ENCODE results near the gene NRN1.
"Not testable (repeated sequence)": the region's sequence is repeated elsewhere in the genome, so short reads cannot be mapped to it uniquely, and the experiment has no call there.

NRN1 gene

GRCh38 chr6:5989141-5989723 is 17.5 kb downstream of the NRN1 start:
- no peak for DNase-seq (ENCODE audit: low read depth)
- H3K4me3 ChIP-seq (ENCODE audit: low read depth, low read length) = no peak overlapping the region

DNA sequence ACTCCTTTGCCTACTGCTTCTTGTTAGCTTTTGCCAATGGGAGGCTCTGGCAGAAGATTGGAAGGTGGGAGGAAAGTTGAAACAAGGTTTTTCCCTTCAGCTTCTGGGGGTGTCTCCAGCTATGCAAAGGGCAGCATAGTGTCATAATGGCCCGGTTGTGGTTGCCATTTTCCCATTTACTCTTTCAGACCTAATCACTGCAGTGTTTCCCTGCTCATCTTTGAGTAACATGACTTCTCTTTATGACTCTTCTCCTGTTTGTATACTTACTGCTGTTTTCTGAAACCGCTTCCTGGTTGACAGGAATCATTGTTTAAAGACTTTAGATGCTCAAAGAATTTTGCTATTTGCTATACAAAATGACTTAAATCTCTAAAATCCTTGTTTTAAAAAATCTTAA is 19.9 kb downstream of the NRN1 start:
- no peak overlapping the region for H3K4me3 ChIP-seq (ENCODE audit: low read depth, low read length)
- DNase-seq (ENCODE audit: low read depth) = no peak

DNA sequence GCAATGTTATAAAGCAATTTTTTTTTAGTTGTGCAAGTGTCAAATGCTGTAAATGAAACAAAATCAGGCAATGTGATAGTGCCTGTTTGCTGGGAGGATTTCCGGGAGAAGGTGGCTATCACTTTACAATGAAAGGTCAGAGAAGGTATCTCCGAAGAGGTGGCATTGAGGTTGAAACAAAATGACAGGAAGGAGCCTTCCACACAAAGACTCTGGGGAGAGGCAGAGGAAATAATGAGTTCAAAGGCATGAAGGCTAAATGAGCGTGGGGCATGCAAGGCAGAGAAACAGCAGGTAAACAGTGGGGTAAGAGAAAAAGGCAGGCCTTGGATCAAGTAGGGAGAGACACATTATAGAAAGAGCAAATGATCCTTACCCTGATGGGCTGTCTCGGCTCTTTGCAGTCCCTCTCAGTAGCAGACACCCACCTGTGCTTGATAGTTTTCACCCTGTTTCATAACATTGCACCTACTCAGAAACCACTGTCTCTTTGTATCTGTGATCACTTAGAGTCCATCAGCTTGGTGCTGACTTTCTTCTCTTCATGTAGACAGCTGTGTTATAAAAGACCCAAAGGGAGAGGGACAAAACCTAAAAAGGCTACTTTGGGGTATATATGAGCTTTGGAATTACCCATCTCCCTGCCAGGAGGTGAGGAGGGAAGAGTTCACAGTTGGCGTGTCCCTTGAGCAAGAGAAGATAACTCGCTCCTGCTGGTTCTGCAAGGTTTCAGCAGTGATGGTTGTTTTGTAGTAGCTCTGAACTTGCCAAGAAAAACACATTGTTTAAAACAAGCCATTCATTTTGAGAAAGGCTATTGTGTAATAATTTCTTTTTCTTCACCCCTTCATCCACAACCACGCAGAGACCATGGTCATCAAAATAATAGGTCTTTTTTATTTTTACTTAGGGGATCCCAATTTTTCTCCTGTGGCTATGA is 22.3 kb downstream of the NRN1 start:
- no peak overlapping the region for H3K4me3 ChIP-seq (ENCODE audit: low read depth, low read length)
- no peak for DNase-seq (ENCODE audit: low read depth)

- no peak overlapping the region for H3K4me3 ChIP-seq (ENCODE audit: low read depth, low read length)
- peak; percentile 79 for DNase-seq (ENCODE audit: low read depth)
Observed at GRCh38 chr6:5981126-5982026, 25.3 kb downstream of the NRN1 start.

DNA sequence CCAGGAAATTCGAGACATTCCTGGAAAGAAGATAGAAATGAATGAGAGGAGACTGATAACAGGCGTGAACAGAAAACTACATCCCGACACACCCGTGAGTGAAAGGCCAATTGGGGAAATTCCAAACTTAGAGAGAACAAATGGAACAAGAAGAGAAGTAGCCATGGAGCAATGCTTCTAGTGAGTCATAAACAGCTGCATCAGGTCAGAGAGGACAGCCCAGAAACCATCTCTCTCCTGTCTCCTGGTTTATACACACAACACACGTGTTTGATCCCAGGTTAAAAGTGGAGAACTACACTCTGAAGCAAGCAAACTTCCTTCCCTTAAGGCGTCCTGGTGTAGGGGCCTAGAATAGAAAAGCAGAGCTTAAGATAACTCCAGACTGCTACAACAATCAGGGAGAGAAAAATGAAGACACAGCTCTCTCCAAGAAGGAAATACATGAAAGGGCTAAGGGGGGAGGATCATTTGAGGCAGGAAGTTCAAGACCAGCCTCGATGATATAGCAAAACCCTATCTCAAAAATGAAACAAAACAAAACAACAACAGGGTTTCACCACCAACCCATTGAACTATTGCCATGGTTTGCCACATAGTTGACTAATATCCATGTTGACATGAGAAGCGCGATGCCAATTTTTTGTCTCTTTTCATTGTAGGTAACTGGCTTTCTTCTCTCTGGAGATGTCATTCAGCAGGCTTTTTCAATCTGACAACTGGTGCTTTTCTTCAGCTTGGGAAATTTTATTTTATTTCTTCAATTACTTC is 26.9 kb downstream of the NRN1 start:
- no peak overlapping the region for H3K4me3 ChIP-seq (ENCODE audit: low read depth, low read length)
- peak; percentile 36 for DNase-seq (ENCODE audit: low read depth)

GRCh38 chr6:5976811-5977210 is 29.9 kb downstream of the NRN1 start:
- H3K4me3 ChIP-seq (ENCODE audit: low read depth, low read length) = no peak overlapping the region
- DNase-seq (ENCODE audit: low read depth) = no peak

DNA sequence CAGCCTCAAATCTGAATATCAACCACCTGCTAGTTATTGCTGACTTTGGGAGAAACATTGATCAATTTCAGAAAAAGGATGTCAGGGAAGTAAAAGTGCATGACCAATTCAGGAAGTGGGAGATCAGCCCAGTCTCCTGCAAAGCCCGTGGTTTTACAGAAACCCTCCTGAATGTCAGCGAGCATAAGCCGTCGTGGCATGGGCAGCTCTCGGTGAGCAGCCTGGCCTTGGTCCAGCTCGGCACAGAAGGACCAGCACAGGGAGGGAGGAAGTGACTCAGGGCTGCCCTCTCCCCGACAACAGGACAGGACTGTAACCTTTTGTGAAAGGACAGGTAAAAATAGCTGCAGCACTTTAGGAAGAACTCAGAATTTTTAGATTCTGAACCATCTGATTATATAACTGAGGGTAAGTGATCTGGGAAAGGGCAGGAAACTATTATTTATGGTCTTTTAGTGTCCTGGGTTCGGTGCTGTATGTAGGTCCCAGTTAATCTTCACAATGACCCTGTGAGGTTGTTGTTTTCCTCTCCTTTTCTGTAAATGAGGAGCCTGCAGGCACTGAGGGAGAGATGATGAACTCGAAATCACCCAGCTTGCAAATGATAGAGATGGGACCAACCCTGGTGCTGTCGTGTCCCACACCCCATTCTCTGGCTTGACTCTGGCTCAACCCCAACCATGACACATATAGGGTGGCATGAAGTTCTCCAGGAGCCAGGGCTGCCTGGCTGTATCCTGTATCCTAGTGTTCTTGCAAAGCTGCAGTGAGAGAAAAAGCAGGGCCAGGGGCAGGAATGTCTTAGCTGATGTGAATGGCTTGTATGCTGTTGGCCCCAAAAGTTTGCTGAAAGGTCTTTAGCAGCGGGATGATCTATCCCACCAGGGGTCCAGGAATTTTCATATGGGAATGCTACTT is 37.6 kb downstream of the NRN1 start:
- DNase-seq (ENCODE audit: low read depth) = no peak
- no peak overlapping the region for H3K4me3 ChIP-seq (ENCODE audit: low read depth, low read length)

GRCh38 chr6:5968036-5968435 is 38.7 kb downstream of the NRN1 start:
- H3K4me3 ChIP-seq (ENCODE audit: low read depth, low read length); DNase-seq (ENCODE audit: low read depth): not testable (repeated sequence)

DNA sequence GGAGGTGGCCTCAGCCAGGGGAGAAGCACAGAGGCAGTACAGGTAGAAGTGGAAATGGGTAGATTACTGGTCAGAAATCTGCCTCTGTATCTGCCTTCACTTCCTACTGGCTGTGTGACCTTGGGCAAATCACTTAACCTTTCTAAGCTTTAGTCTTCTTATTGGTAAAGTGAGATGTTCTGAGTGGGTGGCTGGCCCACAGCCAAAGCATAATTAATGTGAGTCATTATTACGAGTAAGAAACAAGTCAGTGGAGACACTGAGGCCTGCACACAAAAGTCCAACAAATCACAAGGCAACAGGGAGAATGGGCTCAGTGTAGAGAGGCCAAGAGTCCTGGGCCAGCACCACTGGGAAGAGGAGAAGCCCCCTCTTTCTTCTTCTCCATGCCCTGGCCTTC is 39.1 kb downstream of the NRN1 start:
- no peak overlapping the region for H3K4me3 ChIP-seq (ENCODE audit: low read depth, low read length)
- no peak for DNase-seq (ENCODE audit: low read depth)

DNA sequence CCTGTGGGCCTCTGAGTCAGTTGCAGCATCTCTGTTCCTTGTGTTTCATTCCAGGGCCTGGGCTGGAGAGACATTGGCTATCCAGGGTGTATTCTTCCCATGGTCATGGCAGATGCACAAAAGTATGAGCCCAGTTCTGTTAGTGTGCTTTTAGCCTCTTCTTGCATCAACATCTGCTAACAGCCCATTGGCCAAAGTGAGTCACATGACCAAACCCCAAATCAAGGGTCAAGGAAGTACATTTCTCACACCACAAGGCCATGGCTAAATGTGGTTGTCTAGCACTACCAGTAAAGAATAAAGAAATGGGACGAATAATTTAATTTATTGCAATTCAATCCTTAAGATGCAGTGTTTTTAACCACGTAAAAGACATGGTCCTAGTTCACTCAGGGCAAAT is 43.9 kb downstream of the NRN1 start:
- no peak for DNase-seq (ENCODE audit: low read depth)
- H3K4me3 ChIP-seq (ENCODE audit: low read depth, low read length) = no peak overlapping the region

DNA sequence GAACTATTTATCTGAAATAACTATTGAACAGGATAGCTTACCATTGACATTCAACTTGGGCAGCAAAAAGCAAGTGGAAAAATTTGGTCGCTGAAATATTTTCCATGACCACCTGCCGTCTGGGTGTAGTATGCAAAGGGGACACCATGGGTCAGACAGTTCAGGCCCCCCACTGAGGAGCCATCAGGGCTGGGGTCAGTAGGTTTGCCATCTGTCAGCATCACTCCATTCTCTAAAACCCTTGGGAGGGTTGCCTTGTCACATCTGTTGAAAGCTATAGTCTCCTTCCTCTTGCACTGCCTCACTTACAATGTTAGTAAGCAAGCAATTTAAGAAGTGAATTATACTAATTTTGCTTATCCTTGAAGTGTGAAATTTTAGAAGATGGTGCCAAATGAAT is 44.9 kb downstream of the NRN1 start:
- no peak for DNase-seq (ENCODE audit: low read depth)
- H3K4me3 ChIP-seq (ENCODE audit: low read depth, low read length) = no peak overlapping the region

DNA sequence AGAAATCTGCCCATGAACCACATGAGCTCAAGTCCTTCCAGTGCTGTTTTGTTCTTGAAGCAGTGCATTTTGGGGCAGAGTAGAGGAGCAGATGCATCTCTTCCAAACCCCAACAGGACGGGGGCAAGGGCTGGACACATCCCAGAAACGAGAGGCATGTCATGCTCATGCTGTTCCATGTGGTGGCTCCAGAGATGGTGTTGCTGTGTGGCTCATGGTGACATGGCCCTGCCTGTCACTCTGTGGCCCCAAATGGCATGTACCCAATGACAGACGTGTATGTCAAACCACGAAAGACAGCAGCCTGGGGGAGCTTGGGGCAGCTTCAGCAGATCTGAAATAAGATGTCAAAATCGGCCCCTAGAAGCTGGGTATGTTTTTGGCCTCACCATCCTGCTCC is 46.3 kb downstream of the NRN1 start:
- H3K4me3 ChIP-seq (ENCODE audit: low read depth, low read length) = no peak overlapping the region
- DNase-seq (ENCODE audit: low read depth) = no peak

GRCh38 chr6:5958921-5959320 is 47.8 kb downstream of the NRN1 start:
- DNase-seq (ENCODE audit: low read depth) = no peak
- H3K4me3 ChIP-seq (ENCODE audit: low read depth, low read length) = no peak overlapping the region

GRCh38 chr6:5956939-5957338 is 49.8 kb downstream of the NRN1 start:
- no peak overlapping the region for H3K4me3 ChIP-seq (ENCODE audit: low read depth, low read length)
- DNase-seq (ENCODE audit: low read depth) = no peak

GRCh38 chr6:5950361-5950785 is 56.4 kb downstream of the NRN1 start:
- H3K4me3 ChIP-seq (ENCODE audit: low read depth, low read length) = no peak overlapping the region
- no peak for DNase-seq (ENCODE audit: low read depth)

Measured in skeletal muscle cell (primary cell).